Activated CD4-positive, alpha-beta T cell treated with anti-CD3 and anti-CD28 coated beads for 36 hours (primary cell): ENCODE data around the gene MAPT. TPM values are rescaled to one million over a fixed set of nuclear protein-coding genes. Genes with fewer than 3 reads are reported as not detected.
"Not testable (repeated sequence)": the region's sequence is repeated elsewhere in the genome, so short reads cannot be mapped to it uniquely, and the experiment has no call there.

Experiments
- ATAC-seq: fragments of 200-7000 bp; cut with Tn5 transposase; one replicate; pipeline ENCODE4 v1.10.0; 2021; ENCODE audit warnings: mild to moderate bottlenecking, moderate library complexity
- CTCF ChIA-PET: fragments of 350-600 bp; sonication (Branson Sonifier 250); formaldehyde crosslinking; loops from one replicate; lab custom pipeline; 2021; ENCODE audit warnings: antibody characterized with exemption; lab: Charles Lee
- POLR2A ChIA-PET: fragments of 350-600 bp; sonication (Branson Sonifier 250); formaldehyde crosslinking; loops from one replicate; lab custom pipeline; 2021; ENCODE audit warnings: antibody characterized with exemption, inconsistent platforms; lab: Charles Lee
- DNase-seq: peaks from one replicate; pipeline ENCODE4 v3.0.0-alpha.2; 2020
- H3K27ac Mint-ChIP-seq: one replicate; pipeline ENCODE4 v1.8.0; 2021; ENCODE audit warnings: mixed read lengths
- H3K27me3 Mint-ChIP-seq: one replicate; pipeline ENCODE4 v1.8.0; 2021; ENCODE audit warnings: mixed read lengths
- H3K36me3 Mint-ChIP-seq: one replicate; pipeline ENCODE4 v1.8.0; 2021; ENCODE audit warnings: low read depth, mixed read lengths
- H3K4me1 Mint-ChIP-seq: one replicate; pipeline ENCODE4 v1.8.0; 2021; ENCODE audit warnings: mixed read lengths
- H3K4me3 Mint-ChIP-seq: one replicate; pipeline ENCODE4 v1.8.0; 2021; ENCODE audit warnings: mild to moderate bottlenecking, moderate library complexity, mixed read lengths
- H3K9me3 Mint-ChIP-seq: one replicate; pipeline ENCODE4 v1.8.0; 2021; ENCODE audit warnings: low read depth, mixed read lengths
- intact Hi-C, 2 experiments: fragments of 100-400 bp; cut with DNase I in 1 of 2; cut with micrococcal nuclease in 1 of 2; formaldehyde crosslinking; loops; one replicate each; pipeline versions ENCODE4 v1.14.2 to v1.15.1; 2022 to 2024; cut with DNase I, micrococcal nuclease
- total RNA-seq, 2 experiments: library from RNA; stranded (reverse); gene quantifications; one replicate each; pipeline ENCODE4 v1.2.3, GENCODE V29; 2021

The MAPT gene
- total RNA-seq, 2 experiments from 2014 or later: 0.75 to 1.7 TPM

- DNase-seq (no peak), ATAC-seq (peak; percentile 40)
- intact Hi-C loops: loop anchor here (1.0 to 5.0 kb wide), 6 partner anchors 41 to 284 kb away; no protein-coding TSS in a partner anchor
- no peak overlapping the region for H3K27ac Mint-ChIP-seq
- no peaks in the 10 kb centered on the region for H3K9me3 Mint-ChIP-seq
- no peak overlapping the region for H3K4me3 Mint-ChIP-seq
- ChIA-PET POLR2A (no interaction called here), CTCF (interaction anchor here (0.7 to 1.8 kb wide), 5 partner anchors 9 to 210 kb away, joined by 3 to 16 read pairs (median 3); no protein-coding TSS in a partner anchor)
- no peaks in the 10 kb centered on the region for H3K36me3 Mint-ChIP-seq
- H3K27me3 Mint-ChIP-seq: no peaks in the 10 kb centered on the region
- no peaks in the 10 kb centered on the region for H3K4me1 Mint-ChIP-seq
Measured at GRCh38 chr17:46002973-46003316, 108.6 kb downstream of the MAPT start.

- ChIA-PET CTCF (interaction anchor here (0.8 to 2.9 kb wide), 11 partner anchors 9 to 209 kb away, joined by 3 to 16 read pairs (median 4); no protein-coding TSS in a partner anchor), POLR2A (interaction anchor here (0.6 kb wide), 1 partner anchor 174 kb away, joined by 3 read pairs; no protein-coding TSS in a partner anchor)
- Mint-ChIP-seq H3K9me3 (no peaks in the 10 kb centered on the region), H3K36me3 (no peaks in the 10 kb centered on the region), H3K27ac (no peak overlapping the region), H3K27me3 (no peaks in the 10 kb centered on the region), H3K4me1 (no peaks in the 10 kb centered on the region), H3K4me3 (no peak overlapping the region)
- ATAC-seq (no peak), DNase-seq (no peak)
- intact Hi-C loops: loop anchor here in 1 of 2 experiments (5.0 kb wide), 2 partner anchors 208 to 283 kb away; no protein-coding TSS in a partner anchor
Measured at GRCh38 chr17:46003907-46004748, 109.8 kb downstream of the MAPT start.

- H3K9me3 Mint-ChIP-seq, DNase-seq, intact Hi-C loops, H3K36me3 Mint-ChIP-seq, H3K27ac Mint-ChIP-seq, H3K4me1 Mint-ChIP-seq, H3K27me3 Mint-ChIP-seq, POLR2A ChIA-PET, ATAC-seq, H3K4me3 Mint-ChIP-seq: not testable (repeated sequence)
- CTCF ChIA-PET: interaction anchor here (0.7 to 2.9 kb wide), 2 partner anchors 13 to 204 kb away, joined by 3 to 10 read pairs; no protein-coding TSS in a partner anchor
Measured at GRCh38 chr17:46006082-46006481, 111.7 kb downstream of the MAPT start.

- CTCF ChIA-PET: interaction anchor here (0.9 to 1.1 kb wide), 2 partner anchors 59 to 205 kb away, joined by 3 to 5 read pairs; no protein-coding TSS in a partner anchor
- no peaks in the 10 kb centered on the region for H3K9me3 Mint-ChIP-seq
Measured at GRCh38 chr17:46007461-46007965, 113.2 kb downstream of the MAPT start.

GRCh38 chr17:46008591-46008990 is 114.2 kb downstream of the MAPT start:
- H3K27ac Mint-ChIP-seq: no peak overlapping the region
- CTCF ChIA-PET: no interaction called here
- intact Hi-C loops: no loop called here
- ATAC-seq: no peak
- no peak overlapping the region for H3K4me3 Mint-ChIP-seq
- H3K4me1 Mint-ChIP-seq: no peaks in the 10 kb centered on the region
- no peaks in the 10 kb centered on the region for H3K27me3 Mint-ChIP-seq
- H3K36me3 Mint-ChIP-seq: no peaks in the 10 kb centered on the region
- no peaks in the 10 kb centered on the region for H3K9me3 Mint-ChIP-seq
- no peak for DNase-seq
- POLR2A ChIA-PET: no interaction called here

More at GRCh38 chr17:46007461-46007965, 113.2 kb downstream of the MAPT start:
- H3K36me3 Mint-ChIP-seq: no peaks in the 10 kb centered on the region
- H3K4me1 Mint-ChIP-seq: no peaks in the 10 kb centered on the region
- POLR2A ChIA-PET: no interaction called here
- no peak overlapping the region for H3K4me3 Mint-ChIP-seq
- no peaks in the 10 kb centered on the region for H3K27me3 Mint-ChIP-seq
- no peak overlapping the region for H3K27ac Mint-ChIP-seq
- intact Hi-C loops: no loop called here
- ATAC-seq (no peak), DNase-seq (no peak)

GRCh38 chr17:46009681-46010596 is 115.6 kb downstream of the MAPT start:
- Mint-ChIP-seq H3K27ac (no peak overlapping the region), H3K4me1 (no peaks in the 10 kb centered on the region), H3K27me3 (no peaks in the 10 kb centered on the region), H3K9me3 (no peaks in the 10 kb centered on the region), H3K36me3 (no peaks in the 10 kb centered on the region), H3K4me3 (no peak overlapping the region)
- ATAC-seq: no peak
- intact Hi-C loops: loop anchor here in 1 of 2 experiments (10.0 kb wide), 1 partner anchor 55 kb away; no protein-coding TSS in a partner anchor
- CTCF ChIA-PET: no interaction called here
- POLR2A ChIA-PET: no interaction called here
- no peak for DNase-seq

- no peak for ATAC-seq
- CTCF ChIA-PET: no interaction called here
- no peaks in the 10 kb centered on the region for H3K4me1 Mint-ChIP-seq
- intact Hi-C loops: loop anchor here in 1 of 2 experiments (10.0 kb wide), 1 partner anchor 56 kb away; no protein-coding TSS in a partner anchor
- no peaks in the 10 kb centered on the region for H3K9me3 Mint-ChIP-seq
- POLR2A ChIA-PET: no interaction called here
- no peak overlapping the region for H3K27ac Mint-ChIP-seq
- H3K36me3 Mint-ChIP-seq: no peaks in the 10 kb centered on the region
- no peak overlapping the region for H3K4me3 Mint-ChIP-seq
- DNase-seq: no peak
- no peaks in the 10 kb centered on the region for H3K27me3 Mint-ChIP-seq
Measured at GRCh38 chr17:46010597-46011186, 116.3 kb downstream of the MAPT start.

- Mint-ChIP-seq H3K27me3 (no peaks in the 10 kb centered on the region), H3K9me3 (no peaks in the 10 kb centered on the region), H3K4me3 (no peak overlapping the region), H3K4me1 (no peaks in the 10 kb centered on the region), H3K27ac (no peak overlapping the region), H3K36me3 (no peaks in the 10 kb centered on the region)
- POLR2A ChIA-PET: no interaction called here
- intact Hi-C loops: loop anchor here in 1 of 2 experiments (10.0 kb wide), 1 partner anchor 57 kb away; no protein-coding TSS in a partner anchor
- DNase-seq (no peak), ATAC-seq (no peak)
- CTCF ChIA-PET: interaction anchor here (1.0 to 1.1 kb wide), 2 partner anchors 9 to 201 kb away, joined by 3 read pairs; no protein-coding TSS in a partner anchor
Measured at GRCh38 chr17:46011711-46012505, 117.6 kb downstream of the MAPT start.

- ATAC-seq (no peak), DNase-seq (no peak)
- no peaks in the 10 kb centered on the region for H3K27me3 Mint-ChIP-seq
- H3K27ac Mint-ChIP-seq: no peak overlapping the region
- POLR2A ChIA-PET: no interaction called here
- H3K9me3 Mint-ChIP-seq: no peaks in the 10 kb centered on the region
- no peaks in the 10 kb centered on the region for H3K36me3 Mint-ChIP-seq
- intact Hi-C loops: loop anchor here in 1 of 2 experiments (10.0 kb wide), 1 partner anchor 58 kb away; no protein-coding TSS in a partner anchor
- H3K4me1 Mint-ChIP-seq: no peaks in the 10 kb centered on the region
- H3K4me3 Mint-ChIP-seq: no peak overlapping the region
- CTCF ChIA-PET: interaction anchor here (1.0 to 1.1 kb wide), 3 partner anchors 8 to 200 kb away, joined by 3 read pairs; no protein-coding TSS in a partner anchor
Measured at GRCh38 chr17:46012506-46013079, 118.2 kb downstream of the MAPT start.

GRCh38 chr17:46013127-46013501 is 118.8 kb downstream of the MAPT start:
- POLR2A ChIA-PET: no interaction called here
- intact Hi-C loops: loop anchor here in 1 of 2 experiments (10.0 kb wide), 1 partner anchor 58 kb away; no protein-coding TSS in a partner anchor
- Mint-ChIP-seq H3K36me3 (no peaks in the 10 kb centered on the region), H3K4me3 (no peak overlapping the region), H3K4me1 (no peaks in the 10 kb centered on the region), H3K9me3 (no peaks in the 10 kb centered on the region), H3K27ac (no peak overlapping the region), H3K27me3 (no peaks in the 10 kb centered on the region)
- CTCF ChIA-PET: interaction anchor here (1.0 kb wide), 1 partner anchor 9 kb away, joined by 3 read pairs; no protein-coding TSS in a partner anchor
- ATAC-seq (no peak), DNase-seq (no peak)
